H9 (cell line): ENCODE data around the gene RAD51C. TPM values are rescaled to one million over a fixed set of nuclear protein-coding genes. Genes with fewer than 3 reads are reported as not detected.

ENCODE experiments used
- DNase-seq: peaks from one replicate; pipeline ENCODE4 v3.0.0-alpha.2; 2017
- H2AFZ ChIP-seq: one replicate; pipeline ENCODE4 v1.6.1; 2013; ENCODE audit warnings: mild to moderate bottlenecking, low read length, control low read depth, moderate library complexity
- H2AK5ac ChIP-seq: 2 replicates; pipeline ENCODE4 v1.6.1; 2013; ENCODE audit warnings: low read length, control low read depth, mixed read lengths; ENCODE audit not compliant: insufficient read length
- H2BK120ac ChIP-seq: one replicate; pipeline ENCODE4 v1.6.1; 2013; ENCODE audit warnings: low read depth, mild to moderate bottlenecking, low read length, control low read depth, inconsistent platforms; ENCODE audit not compliant: poor library complexity, severe bottlenecking
- H2BK12ac ChIP-seq: 2 replicates; pipeline ENCODE4 v1.6.1; 2013; ENCODE audit warnings: low read length, control low read depth, mixed read lengths, low read depth; ENCODE audit not compliant: insufficient read length
- H2BK15ac ChIP-seq: 2 replicates; pipeline ENCODE4 v1.6.1; 2013; ENCODE audit warnings: low read depth, low read length, control low read depth
- H2BK20ac ChIP-seq: one replicate; pipeline ENCODE4 v1.6.1; 2013; ENCODE audit warnings: low read depth, mild to moderate bottlenecking, low read length, control low read depth, inconsistent platforms; ENCODE audit not compliant: poor library complexity, severe bottlenecking
- H2BK5ac ChIP-seq: 2 replicates; pipeline ENCODE4 v1.6.1; 2013; ENCODE audit warnings: low read length, control low read depth, mixed read lengths; ENCODE audit not compliant: insufficient read length
- H3K14ac ChIP-seq: 2 replicates; pipeline ENCODE4 v1.6.1; 2013; ENCODE audit warnings: low read length, control low read depth; ENCODE audit not compliant: insufficient read depth
- H3K18ac ChIP-seq: 2 replicates; pipeline ENCODE4 v1.6.1; 2013; ENCODE audit warnings: low read depth, mild to moderate bottlenecking, mixed read lengths, low read length, control low read depth; ENCODE audit not compliant: insufficient read length
- H3K23ac ChIP-seq: 2 replicates; pipeline ENCODE4 v1.6.1; 2013; ENCODE audit warnings: low read length, control low read depth, mixed read lengths, low read depth; ENCODE audit not compliant: insufficient read length
- H3K23me2 ChIP-seq: 2 replicates; pipeline ENCODE4 v1.6.1; 2013; ENCODE audit warnings: low read depth, mild to moderate bottlenecking, mixed read lengths, low read length, control low read depth; ENCODE audit not compliant: insufficient read length, poor library complexity, severe bottlenecking
- H3K27ac ChIP-seq: 2 replicates; pipeline ENCODE4 v1.5.1; 2013; ENCODE audit warnings: low read length, control low read depth, mixed read lengths, low read depth; ENCODE audit not compliant: insufficient read length
- H3K27me3 ChIP-seq: 2 replicates; pipeline ENCODE4 v1.6.1; 2013; ENCODE audit warnings: low read length, control low read depth, inconsistent platforms; ENCODE audit not compliant: insufficient read depth
- H3K4ac ChIP-seq: 2 replicates; pipeline ENCODE4 v1.6.1; 2013; ENCODE audit warnings: low read depth, mild to moderate bottlenecking, control low read depth, inconsistent platforms, low read length, moderate library complexity
- H3K4me1 ChIP-seq: 2 replicates; pipeline ENCODE4 v1.6.1; 2013; ENCODE audit warnings: low read length, control low read depth, inconsistent platforms; ENCODE audit not compliant: insufficient read depth
- H3K4me2 ChIP-seq: 2 replicates; pipeline ENCODE4 v1.6.1; 2013; ENCODE audit warnings: low read length, control low read depth, mixed read lengths; ENCODE audit not compliant: insufficient read length, insufficient read depth
- H3K56ac ChIP-seq: 2 replicates; pipeline ENCODE4 v1.6.1; 2013; ENCODE audit warnings: low read depth, mild to moderate bottlenecking, mixed read lengths, low read length, control low read depth; ENCODE audit not compliant: insufficient read length
- H3K79me1 ChIP-seq: 2 replicates; pipeline ENCODE4 v1.6.1; 2013; ENCODE audit warnings: low read depth, mild to moderate bottlenecking, moderate library complexity, low read length, control low read depth, inconsistent platforms; ENCODE audit not compliant: insufficient read depth, poor library complexity, severe bottlenecking
- H3K79me2 ChIP-seq: 2 replicates; pipeline ENCODE4 v1.6.1; 2013; ENCODE audit warnings: low read length, control low read depth, inconsistent platforms; ENCODE audit not compliant: insufficient read depth
- H3K9ac ChIP-seq: 2 replicates; pipeline ENCODE4 v1.6.1; 2013; ENCODE audit warnings: low read length, control low read depth, mixed read lengths; ENCODE audit not compliant: insufficient read length; ENCODE audit errors: extremely low read depth
- H3K9me3 ChIP-seq: one replicate; pipeline ENCODE4 v1.6.1; 2013; ENCODE audit warnings: low read depth, low read length, inconsistent platforms; ENCODE audit not compliant: control insufficient read depth
- H3T11ph ChIP-seq: one replicate; pipeline ENCODE4 v1.6.1; 2013; ENCODE audit warnings: mild to moderate bottlenecking, low read length, control low read depth, inconsistent platforms
- H4K20me1 ChIP-seq: one replicate; pipeline ENCODE4 v1.6.1; 2013; ENCODE audit not compliant: control insufficient read depth, insufficient read length, insufficient read depth
- H4K5ac ChIP-seq: 2 replicates; pipeline ENCODE4 v1.6.1; 2013; ENCODE audit warnings: low read depth, mild to moderate bottlenecking, mixed read lengths, low read length, control low read depth; ENCODE audit not compliant: insufficient read length
- H4K8ac ChIP-seq: replicated peaks from 2 replicates; pipeline ENCODE4 v1.6.1; 2013; ENCODE audit warnings: low read length, control low read depth, mixed read lengths, low read depth; ENCODE audit not compliant: insufficient read length
- H4K91ac ChIP-seq: 2 replicates; pipeline ENCODE4 v1.6.1; 2013; ENCODE audit warnings: low read depth, mild to moderate bottlenecking, moderate library complexity, mixed read lengths, low read length, control low read depth; ENCODE audit not compliant: insufficient read length
- H3K27ac Mint-ChIP-seq, 3 experiments: 2 replicates in 2 of 3; 3 replicates in 1 of 3; pipeline ENCODE4 v1.8.0; 2020 to 2021; ENCODE audit warnings: mixed read lengths in 3 of 3, mild to moderate bottlenecking in 1 of 3, moderate library complexity in 1 of 3
- H3K27me3 Mint-ChIP-seq: 2 replicates; pipeline ENCODE4 v1.8.0; 2021; ENCODE audit warnings: low read depth, mild to moderate bottlenecking, moderate library complexity, mixed read lengths
- H3K36me3 Mint-ChIP-seq, 3 experiments: 2 replicates in 2 of 3; 3 replicates in 1 of 3; pipeline ENCODE4 v1.8.0; 2020 to 2021; ENCODE audit warnings: low read depth in 3 of 3, mixed read lengths in 3 of 3; ENCODE audit not compliant: insufficient read depth in 1 of 3
- H3K4me1 Mint-ChIP-seq, 2 experiments: 2 replicates each; pipeline ENCODE4 v1.8.0; 2020; ENCODE audit warnings: mixed read lengths in 2 of 2
- H3K4me3 Mint-ChIP-seq, 2 experiments: 2 replicates in 1 of 2; 3 replicates in 1 of 2; pipeline ENCODE4 v1.8.0; 2020 to 2021; ENCODE audit warnings: mild to moderate bottlenecking in 2 of 2, mixed read lengths in 2 of 2, moderate library complexity in 1 of 2
- H3K9me3 Mint-ChIP-seq, 2 experiments: 2 replicates in 1 of 2; 3 replicates in 1 of 2; pipeline ENCODE4 v1.8.0; 2020; ENCODE audit warnings: mild to moderate bottlenecking in 2 of 2, mixed read lengths in 2 of 2, moderate library complexity in 1 of 2
- CTCF ChIP-seq: fragments of 200-600 bp; sonication (generic); conservative IDR thresholded peaks from 3 replicates; pipeline ENCODE4 v1.8.0; 2021; ENCODE audit warnings: antibody characterized with exemption, mild to moderate bottlenecking
- WGBS: extraction: QIAGEN DNeasy Blood & Tissue Kit; methylation state at CpG from one replicate; pipeline ENCODE4 v1.1.7; 2013; ENCODE audit warnings: missing lambda C conversion rate, low lambda C conversion rate, mixed read lengths; ENCODE audit not compliant: insufficient read length; ENCODE audit errors: extremely low coverage; 5-methylcytosine and 5-hydroxymethylcytosine counted together
- total RNA-seq: library from RNA; stranded (reverse); gene quantifications from 2 replicates; pipeline ENCODE4 v1.2.1, GENCODE V29; 2021

The RAD51C gene
- total RNA-seq, 1 experiment from 2014 or later, result 11.3 TPM

GRCh38 chr17:58668598-58668935 lies 23.8 kb upstream of the RAD51C start:
- H3K9ac ChIP-seq, result no peak overlapping the region
- DNase-seq, result no peak
- H4K5ac ChIP-seq, result no peak overlapping the region
- no peak overlapping the region for H2BK5ac ChIP-seq
- no peak overlapping the region for H3K27ac ChIP-seq
- WGBS, result no CpG with 5 or more reads among the region's 2 CpGs
- H3K23me2 ChIP-seq, result no peaks in the 10 kb centered on the region
- no peak overlapping the region for H3K4me3 Mint-ChIP-seq
- H2BK15ac ChIP-seq, result no peak overlapping the region
- no peak overlapping the region for H2AFZ ChIP-seq
- H3K36me3 Mint-ChIP-seq, result no peaks in the 10 kb centered on the region
- H3K27ac Mint-ChIP-seq, result no peak overlapping the region
- no peaks in the 10 kb centered on the region for H4K20me1 ChIP-seq
- H3K18ac ChIP-seq, result no peak overlapping the region
- H3K9me3 ChIP-seq, result no peaks in the 10 kb centered on the region
- H2BK120ac ChIP-seq, result no peak overlapping the region
- no peak overlapping the region for H3K14ac ChIP-seq
- no peak overlapping the region for H2BK20ac ChIP-seq
- no peak overlapping the region for H4K8ac ChIP-seq
- no peak overlapping the region for H2AK5ac ChIP-seq
- H3K23ac ChIP-seq, result no peak overlapping the region
- no peaks in the 10 kb centered on the region for H3K79me1 ChIP-seq
- no peak for TF ChIP-seq CTCF
- peaks cover 6 to 18% of the 10 kb centered on the region in 2 experiments for H3K4me1 Mint-ChIP-seq
- H3K27me3 Mint-ChIP-seq, result no peaks in the 10 kb centered on the region; the same call in 1 of the 2 replicates
- no peak overlapping the region for H4K91ac ChIP-seq
- H3K4me2 ChIP-seq, result no peak overlapping the region
- no peak overlapping the region for H3T11ph ChIP-seq
- no peak overlapping the region for H3K56ac ChIP-seq
- H3K79me2 ChIP-seq, result no peaks in the 10 kb centered on the region
- H2BK12ac ChIP-seq, result no peak overlapping the region
- H3K4me1 ChIP-seq, result no peaks in the 10 kb centered on the region
- no peaks in the 10 kb centered on the region for H3K27me3 ChIP-seq
- H3K9me3 Mint-ChIP-seq, result no peaks in the 10 kb centered on the region
- H3K4ac ChIP-seq, result no peak overlapping the region
